Measurements from ENCODE around the gene HS3ST5.

HS3ST5 gene

DNA sequence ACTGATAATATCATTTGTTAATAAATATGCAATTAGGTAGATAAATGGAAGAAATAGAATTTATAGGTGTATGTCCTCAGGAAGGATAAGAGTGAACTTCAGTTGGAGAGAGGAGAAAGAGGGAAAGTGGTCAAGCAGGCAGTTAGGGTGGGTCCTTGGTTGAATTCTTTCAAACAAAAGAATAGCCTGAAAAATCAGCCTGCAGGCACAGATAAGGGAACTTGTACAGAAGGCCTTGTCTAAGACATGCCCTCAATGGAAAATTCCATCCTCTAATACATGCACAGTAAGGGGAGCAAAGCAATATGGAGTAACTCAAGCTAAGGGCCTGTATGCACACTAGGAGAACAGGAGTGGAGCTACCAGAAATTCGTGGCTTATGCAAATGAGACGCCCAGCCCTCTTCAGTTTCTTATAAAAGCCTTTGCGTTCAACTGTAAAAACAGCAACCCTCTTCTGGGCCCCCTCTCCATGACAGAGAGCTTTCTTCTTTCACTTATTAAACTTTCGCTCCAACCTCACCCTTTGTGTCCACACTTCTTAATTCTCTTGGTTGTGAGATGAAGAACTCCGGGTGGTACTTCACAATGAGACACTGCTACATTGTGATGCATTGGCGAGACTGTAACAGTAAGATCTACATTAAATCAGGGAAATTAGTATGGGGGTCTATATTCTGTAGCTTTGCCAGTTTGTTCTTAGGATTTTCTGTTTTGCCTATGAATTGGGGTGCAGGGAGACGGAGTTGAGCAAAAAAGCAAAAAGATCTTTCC lies 147.0 kb downstream of the HS3ST5 start:
- in situ Hi-C loops (cut with MboI; ENCODE audit: low pct_unique_long_range_greater_than_20kb, low sequenced_read_pairs, unreplicated experiment): no loop called here
- TF ChIP-seq, protein P1, sequence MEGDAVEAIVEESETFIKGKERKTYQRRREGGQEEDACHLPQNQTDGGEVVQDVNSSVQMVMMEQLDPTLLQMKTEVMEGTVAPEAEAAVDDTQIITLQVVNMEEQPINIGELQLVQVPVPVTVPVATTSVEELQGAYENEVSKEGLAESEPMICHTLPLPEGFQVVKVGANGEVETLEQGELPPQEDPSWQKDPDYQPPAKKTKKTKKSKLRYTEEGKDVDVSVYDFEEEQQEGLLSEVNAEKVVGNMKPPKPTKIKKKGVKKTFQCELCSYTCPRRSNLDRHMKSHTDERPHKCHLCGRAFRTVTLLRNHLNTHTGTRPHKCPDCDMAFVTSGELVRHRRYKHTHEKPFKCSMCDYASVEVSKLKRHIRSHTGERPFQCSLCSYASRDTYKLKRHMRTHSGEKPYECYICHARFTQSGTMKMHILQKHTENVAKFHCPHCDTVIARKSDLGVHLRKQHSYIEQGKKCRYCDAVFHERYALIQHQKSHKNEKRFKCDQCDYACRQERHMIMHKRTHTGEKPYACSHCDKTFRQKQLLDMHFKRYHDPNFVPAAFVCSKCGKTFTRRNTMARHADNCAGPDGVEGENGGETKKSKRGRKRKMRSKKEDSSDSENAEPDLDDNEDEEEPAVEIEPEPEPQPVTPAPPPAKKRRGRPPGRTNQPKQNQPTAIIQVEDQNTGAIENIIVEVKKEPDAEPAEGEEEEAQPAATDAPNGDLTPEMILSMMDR (IDR thresholded peaks at IDR 0.05; ENCODE audit: extremely low read depth, insufficient read depth, missing control alignments): no peak
- DNase-seq (ENCODE audit: low spot score): no peak

DNA sequence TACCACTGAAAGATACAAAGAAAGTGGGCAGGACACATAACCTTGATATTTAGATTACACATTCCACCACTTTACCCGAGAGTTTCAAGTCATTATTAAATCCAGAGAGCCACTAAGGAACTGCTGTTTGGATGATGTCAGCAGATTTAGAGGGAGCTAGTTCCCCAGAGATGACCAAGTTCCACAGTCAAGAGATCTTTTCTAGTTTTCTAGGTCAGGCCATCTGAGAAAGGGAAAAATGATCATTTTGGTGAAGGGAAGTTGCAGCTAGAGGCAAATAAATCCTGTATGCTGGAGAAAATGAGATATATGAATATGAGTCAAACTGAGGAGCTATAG lies 147.8 kb downstream of the HS3ST5 start:
- in situ Hi-C loops (cut with MboI; ENCODE audit: low pct_unique_long_range_greater_than_20kb, low sequenced_read_pairs, unreplicated experiment): no loop called here

DNA sequence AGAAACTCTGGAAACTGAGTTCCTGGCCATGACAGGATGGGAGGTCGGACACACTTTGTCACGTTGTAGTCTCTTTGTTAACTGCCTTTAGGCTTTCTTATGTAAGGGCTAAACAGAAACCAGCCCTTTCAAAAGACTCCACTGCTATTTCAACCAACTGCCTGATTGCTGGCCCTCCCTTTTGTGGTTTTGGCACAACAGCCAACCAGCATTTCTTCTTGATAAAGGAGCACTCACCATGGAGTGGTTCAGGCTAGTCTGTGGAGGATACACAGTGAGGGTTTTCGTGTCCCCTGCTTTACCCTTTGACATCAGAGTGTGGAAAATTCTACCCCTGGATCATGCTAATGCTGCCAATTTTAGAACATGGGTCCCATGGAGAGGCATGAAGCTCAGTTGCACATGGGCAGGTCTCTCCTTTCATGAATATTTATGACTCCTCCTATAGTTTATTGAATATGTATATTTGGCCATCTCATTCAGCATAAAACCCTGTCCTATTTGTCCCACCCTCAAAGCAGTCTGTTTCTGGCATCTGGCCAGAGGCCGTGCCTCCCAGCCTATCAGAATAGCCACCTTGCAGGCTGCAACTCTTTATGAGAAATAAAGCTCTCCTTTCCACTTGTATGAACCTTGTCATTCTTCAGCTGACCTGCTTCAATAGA lies 148.3 kb downstream of the HS3ST5 start:
- in situ Hi-C loops (cut with MboI; ENCODE audit: low pct_unique_long_range_greater_than_20kb, low sequenced_read_pairs, unreplicated experiment): no loop called here
- TF ChIP-seq, protein P1 (IDR thresholded peaks at IDR 0.05; ENCODE audit: extremely low read depth, insufficient read depth, missing control alignments): no peak
- no peak for DNase-seq (ENCODE audit: low spot score)

More for the DNA sequence above, 147.8 kb downstream of the HS3ST5 start:
- no peak for DNase-seq (ENCODE audit: low spot score)
- TF ChIP-seq, protein P1 (IDR thresholded peaks at IDR 0.05; ENCODE audit: extremely low read depth, insufficient read depth, missing control alignments): no peak

DNA sequence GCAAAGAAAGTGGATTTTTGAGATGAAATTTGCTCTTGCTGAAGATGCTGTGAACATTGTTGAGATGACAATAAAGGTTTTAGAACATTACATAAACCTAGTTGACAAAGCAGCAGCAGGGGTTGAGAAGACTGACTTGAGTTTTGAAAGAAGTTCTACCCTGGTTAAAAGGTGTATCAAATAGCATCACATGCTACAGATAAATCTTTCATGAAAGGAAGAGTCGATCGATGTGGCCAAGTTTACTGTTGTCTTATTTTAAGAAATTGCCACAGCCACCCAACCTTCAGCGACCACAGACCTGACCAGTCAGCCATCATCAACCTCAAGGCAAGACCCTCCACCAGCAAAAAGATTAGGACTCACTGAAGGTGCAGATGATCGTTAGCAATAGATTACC lies 155.3 kb downstream of the HS3ST5 start:
- no peak for DNase-seq (ENCODE audit: low spot score)
- in situ Hi-C loops (cut with MboI; ENCODE audit: low pct_unique_long_range_greater_than_20kb, low sequenced_read_pairs, unreplicated experiment): no loop called here
- TF ChIP-seq, protein P1 (IDR thresholded peaks at IDR 0.05; ENCODE audit: extremely low read depth, insufficient read depth, missing control alignments): no peak

DNA sequence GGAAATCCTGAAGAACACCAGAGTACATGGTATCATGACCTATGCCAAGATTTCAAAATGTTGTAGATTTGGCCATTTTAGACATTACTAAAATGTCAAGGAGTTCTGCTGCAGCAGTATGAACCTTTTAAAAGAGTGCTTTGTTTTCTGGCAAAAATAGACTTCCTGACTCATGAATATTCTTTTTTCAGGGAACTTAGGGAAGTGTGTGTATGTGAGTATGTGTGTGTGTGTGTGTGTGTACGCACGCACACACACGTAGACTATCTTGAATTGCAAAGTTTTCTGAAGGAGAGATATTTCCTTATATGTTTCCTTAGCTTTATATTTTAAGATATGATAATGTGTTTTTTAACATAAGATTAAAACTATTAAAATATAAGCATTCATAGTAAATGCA lies 161.2 kb downstream of the HS3ST5 start:
- DNase-seq (ENCODE audit: low spot score): no peak
- TF ChIP-seq, protein P1 (IDR thresholded peaks at IDR 0.05; ENCODE audit: extremely low read depth, insufficient read depth, missing control alignments): no peak
- in situ Hi-C loops (cut with MboI; ENCODE audit: low pct_unique_long_range_greater_than_20kb, low sequenced_read_pairs, unreplicated experiment): no loop called here

DNA sequence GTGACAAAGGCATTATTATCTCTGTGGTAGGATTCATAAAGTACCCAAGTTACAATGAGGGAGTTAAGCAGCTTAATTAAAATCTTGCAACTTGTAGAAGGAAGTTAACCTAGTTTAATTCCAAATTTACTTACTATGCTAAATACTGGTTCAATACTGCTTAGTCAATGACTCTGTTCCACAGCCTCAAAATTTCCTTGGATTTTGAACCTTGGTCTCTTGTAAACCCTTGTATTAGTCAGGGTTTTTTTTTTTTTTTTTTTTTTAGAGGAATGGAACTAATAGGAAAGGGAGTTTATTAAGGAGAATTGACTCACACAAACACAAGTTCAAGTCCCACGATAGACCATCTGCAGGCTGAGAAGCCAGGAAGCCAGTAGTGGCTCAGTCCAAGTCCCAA lies 163.4 kb downstream of the HS3ST5 start:
- no peak for DNase-seq (ENCODE audit: low spot score)
- in situ Hi-C loops (cut with MboI; ENCODE audit: low pct_unique_long_range_greater_than_20kb, low sequenced_read_pairs, unreplicated experiment): no loop called here
- TF ChIP-seq, protein P1 (IDR thresholded peaks at IDR 0.05; ENCODE audit: extremely low read depth, insufficient read depth, missing control alignments): no peak
